IPS DF 19.7 (cell line): ENCODE results near the gene UBE2O.

Experiments
- DNase-seq: peaks from one replicate; pipeline ENCODE4 v3.0.0-alpha.2; 2013; ENCODE audit warnings: low read depth, low spot score

The UBE2O gene

DNA sequence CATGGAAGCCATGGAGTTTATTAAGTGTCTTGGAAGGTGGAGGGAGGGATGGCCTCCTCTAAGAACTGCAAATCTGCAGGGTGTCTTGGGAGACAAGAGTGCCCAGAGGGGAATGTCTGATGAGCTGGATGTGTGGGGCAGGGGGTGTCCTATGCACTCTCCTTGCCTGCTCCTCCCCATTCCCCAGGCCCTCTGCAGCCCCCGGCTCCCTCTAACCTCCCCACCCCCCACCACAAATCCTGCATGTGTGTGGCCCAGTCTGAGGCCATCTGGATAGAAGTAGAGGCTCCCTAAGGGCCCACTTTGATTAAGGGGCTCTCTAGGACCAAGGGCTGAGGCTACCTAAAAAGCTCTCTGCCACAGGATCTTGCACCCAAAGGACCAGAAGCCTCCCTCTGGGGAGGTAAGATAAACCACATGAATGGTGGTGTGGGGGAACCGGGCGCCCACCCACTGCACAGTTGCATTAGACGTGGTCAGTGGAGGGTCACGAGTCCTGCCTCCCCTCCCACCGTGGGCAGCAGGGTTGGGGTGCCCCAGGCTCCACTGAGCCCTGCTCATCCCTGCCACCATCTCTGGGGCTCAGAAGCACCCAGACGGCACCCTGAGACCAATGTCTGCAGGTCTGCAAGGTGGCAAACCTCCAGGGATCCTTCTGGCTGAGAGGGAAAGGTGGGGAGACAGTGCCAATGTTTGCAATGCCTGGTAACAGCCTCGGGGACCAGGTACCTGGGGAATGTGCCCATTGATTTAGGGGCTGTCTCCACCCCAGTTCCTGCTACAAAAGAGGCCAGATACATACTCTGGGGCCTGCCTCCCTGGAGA, 15.1 kb upstream of the UBE2O start:
- DNase-seq, result no peak

DNA sequence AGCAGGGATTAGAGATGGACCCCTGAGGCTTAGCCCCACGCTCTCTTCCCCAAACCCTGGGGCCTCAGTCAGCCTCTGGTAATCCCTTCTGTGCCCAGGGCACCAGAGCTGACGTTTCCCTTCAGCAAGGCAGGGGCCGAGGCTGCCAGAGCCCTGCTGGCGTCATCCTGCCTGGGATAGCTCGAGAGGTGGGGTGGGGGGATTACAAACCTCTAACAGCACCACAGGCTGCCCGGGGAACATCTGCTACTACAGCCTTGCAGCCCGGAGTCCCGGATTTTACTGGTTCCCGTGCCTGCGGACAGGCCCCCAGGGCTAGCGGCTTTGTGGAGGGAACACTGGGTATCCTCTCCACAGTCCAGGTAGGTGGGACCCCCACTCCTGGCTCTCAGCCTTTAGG, 14.4 kb upstream of the UBE2O start, which contains the start of gene AANAT:
Gene AANAT (plus strand): TSS at position 238 of the 400 bp plus-strand sequence. CDS start 1,144 bp downstream, outside the sequence.
- no peak for DNase-seq

DNA sequence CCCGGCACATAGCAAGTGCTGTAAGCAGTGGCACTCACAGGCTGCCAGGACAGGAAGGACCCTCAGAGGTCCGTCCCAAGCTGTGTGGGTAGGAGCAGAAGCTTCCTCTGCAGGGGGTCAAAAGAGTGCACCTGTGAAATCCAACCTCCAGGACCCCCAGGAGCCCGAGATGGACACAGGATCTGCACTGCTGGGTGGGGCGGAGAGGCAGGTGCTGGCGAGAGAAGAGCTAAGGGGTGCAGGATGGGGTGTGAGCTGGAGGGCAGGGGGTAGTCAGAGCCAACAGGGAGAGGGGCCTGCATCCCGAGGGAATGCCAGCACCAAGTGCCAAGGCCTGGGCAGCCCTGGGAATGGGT, 13.8 kb upstream of the UBE2O start:
- DNase-seq, result no peak

DNA sequence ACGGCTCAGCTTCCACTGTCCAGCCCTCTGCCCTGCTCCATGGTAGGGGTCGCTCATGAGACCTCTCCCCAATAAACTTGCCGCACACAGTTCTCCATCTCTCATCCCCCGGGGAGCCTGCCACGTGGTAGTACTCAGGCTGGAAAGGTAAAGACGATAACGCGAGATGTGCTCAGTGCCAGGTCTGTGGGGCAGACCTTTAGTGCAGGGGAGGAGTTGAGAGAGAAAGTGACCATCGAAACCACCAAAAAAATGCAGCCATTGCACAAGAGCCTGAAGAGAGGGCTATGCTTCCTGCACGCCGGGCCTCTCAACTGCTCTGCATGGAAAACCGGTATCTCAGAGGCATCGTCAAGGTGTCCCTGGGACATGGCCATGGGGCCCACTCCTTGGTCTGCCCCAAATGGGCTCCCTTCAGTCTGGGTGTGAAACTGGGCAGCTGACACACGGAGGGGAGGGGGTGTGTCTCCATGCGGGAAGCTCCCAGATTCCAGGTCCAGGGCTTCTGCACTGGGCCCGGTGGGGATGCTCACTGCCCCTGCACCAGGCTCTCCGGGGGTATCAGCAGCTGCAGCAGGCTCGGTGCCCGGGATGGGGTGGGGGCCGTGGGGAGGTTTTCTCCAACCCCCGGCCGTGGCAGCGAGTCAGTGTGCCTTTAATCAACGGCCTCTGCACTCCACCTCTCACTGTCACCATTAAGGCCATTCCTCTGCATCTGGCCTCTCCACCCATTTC, 9.8 kb upstream of the UBE2O start:
- no peak for DNase-seq

DNA sequence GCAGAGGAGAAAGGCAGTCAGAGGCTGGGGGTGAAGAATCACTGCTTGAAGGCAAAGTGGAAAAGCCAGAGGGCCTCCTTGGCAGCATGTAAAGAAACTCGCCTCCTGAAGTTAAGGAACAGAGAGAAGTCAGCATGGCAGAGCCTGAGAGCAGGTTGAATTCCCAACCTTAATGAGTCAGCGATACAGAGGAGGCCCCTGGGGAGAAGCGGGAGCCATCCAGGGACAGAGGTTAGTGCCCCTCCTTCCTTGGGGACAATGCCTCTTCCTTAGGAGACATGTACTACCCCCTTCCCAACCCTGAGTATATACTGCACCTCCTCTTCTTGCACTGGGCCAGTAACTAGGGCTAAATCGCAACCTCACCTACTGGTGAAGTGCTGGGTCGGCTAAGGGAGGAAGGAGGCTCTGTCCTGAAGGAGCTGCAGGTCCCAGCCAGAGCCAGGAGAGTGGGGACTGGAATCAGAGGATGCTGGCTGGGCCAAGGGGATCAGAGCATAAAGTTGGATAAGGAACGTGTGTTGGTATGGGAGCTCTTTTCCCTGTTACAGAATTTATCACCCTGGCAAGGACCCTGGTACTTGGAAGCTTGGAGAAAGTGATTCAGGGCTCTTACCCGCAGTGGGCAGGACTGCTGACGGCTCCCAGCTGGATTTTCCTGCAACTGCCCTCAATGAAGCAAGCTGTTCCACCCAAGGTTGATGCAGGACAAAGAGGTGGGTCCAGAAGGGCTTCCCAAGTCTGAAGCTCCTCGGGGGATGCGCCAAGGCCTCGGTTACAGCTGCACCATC, 9.0 kb upstream of the UBE2O start:
- DNase-seq, result no peak

DNA sequence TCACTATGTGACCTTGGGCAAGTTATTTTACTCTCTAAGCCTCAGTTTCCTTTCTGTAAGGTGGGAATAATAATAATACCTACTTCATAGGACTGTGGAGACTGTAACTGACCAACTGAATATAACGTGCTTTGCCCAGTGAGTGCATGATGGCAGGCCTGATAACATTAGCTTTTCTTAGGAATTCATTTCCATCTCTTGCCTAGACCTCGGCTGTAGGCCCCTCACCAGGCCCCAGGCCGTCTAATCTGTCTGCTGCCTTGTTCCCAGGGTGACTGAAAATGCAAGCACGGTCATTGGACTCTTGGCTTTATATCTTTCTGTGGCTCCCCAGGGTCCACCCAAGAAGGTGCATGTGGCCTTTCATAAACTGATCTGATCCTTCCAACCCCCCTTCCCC, 6.7 kb upstream of the UBE2O start:
- DNase-seq, result no peak

DNA sequence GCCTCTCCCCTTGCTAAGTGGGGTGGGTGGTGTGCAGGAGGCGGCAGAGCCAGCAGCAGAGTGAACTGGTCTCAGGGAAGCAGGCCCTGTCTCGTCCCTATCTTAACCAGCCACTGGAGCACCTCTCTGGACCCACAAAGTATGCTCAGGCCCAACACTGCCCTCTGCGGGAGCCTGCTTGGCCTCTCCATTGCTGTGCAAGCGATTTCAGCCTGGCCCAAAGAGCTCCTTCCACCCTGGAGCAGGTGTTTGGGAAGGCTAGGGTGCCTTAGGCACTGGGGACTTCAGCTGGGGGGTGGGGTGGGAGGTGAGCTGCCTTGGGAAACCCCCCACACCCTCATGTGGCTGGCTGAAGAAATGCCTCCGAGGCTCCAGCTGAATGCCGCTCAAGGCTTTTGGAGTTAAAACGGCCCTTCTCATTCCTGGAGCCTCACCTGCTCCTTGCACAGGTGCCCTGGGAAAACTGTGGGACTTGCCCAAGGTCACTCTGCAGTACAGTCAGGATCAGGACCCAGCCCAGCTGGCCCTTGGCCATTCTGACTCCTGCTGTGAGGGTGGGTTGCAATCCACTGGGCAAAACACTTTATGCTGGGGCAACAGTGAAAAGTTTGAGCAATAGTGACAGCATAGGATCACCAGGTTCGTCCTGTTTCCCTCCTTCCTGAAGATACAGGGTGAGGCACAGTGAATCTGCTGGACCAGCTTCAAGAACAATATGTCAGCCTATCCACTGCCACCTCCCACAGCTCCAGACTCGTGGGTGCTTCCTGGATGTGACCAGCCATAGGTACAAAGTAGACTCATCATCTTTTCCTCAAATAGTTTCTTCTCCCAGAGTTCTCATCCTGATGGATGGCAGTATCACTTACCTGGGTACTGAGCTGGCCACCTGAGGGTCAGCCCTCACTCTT, 5.9 kb upstream of the UBE2O start:
- DNase-seq, result no peak

DNA sequence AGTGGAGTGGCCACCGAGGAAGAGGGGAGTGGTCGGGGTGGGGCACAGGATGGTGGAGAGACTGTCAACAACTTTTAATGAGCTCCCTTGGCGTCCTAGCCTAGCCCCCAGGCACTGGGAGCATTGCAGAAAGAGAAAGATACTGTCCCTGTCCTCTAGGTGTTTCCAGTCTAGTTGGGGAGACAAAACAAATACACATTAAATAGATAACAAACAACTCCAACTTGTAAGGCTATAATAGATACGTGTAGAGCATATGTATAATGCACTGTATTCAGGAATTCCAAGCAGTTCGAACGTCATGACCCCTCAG, 435 bp upstream of the UBE2O start:
- DNase-seq, result no peak

DNA sequence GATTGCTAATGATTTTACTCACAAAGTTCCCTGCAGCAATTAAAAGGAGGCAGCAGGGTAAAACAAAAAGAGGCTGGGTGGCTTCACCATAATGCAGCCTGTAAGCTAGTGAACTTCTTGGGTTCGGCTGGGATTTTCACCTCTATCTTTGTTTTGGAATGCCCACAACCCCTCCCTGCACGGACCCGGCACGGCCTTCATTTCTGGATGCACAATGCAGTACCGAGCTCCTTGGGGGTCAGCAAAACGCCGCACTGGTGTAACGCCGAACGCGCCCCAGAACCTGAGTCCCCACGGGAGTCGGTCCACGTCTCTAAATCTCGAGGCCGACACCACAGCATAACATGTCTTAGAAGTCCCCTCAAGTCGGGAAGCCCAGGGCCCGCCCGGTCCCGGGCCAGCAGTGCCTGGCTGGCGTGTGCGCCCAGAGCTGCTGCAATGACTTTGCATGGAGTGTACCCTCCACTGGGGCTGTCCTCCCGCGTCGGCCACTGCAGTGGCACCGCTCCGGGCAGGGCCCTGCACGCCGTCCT, 759 bp downstream of the UBE2O start:
- DNase-seq, result no peak

DNA sequence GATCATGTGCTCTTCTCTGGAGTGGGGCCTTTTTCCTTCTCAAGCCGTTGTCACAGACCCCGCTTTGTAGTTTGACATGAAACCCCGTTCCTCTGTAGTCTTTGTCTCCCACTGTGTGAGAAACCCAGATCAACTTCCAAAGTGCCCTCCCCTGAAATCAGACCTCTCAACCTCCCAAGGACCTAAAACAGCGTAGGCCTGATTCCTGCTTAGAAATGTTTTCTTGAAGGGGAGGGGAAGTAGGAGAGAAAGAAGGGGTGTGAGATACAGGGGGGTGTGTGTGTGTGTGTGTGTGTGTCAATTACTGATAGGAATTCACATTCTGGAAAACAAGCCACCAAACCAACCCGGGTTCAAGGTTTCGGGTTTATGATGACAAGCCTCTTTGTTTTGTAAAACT, 1.4 kb downstream of the UBE2O start:
- DNase-seq, result no peak

DNA sequence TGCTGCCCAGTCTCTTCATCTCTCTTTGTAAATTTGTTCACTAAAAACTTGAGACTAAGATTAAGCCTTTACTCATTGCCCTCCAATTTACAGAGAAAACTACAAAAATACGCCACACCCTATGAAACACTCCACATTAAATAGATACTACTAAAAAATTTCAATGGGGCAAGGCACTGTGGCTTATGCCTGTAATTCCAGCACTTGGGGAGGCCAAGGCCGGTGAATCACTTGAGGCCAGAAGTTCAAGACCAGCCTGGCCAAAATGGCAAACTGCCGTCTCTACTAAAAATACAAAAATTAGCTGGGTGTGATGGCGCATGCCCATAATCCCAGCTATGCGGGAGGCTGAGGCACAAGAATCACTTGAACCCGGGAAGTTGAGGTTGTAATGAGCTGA, 3.8 kb downstream of the UBE2O start:
- no peak for DNase-seq

DNA sequence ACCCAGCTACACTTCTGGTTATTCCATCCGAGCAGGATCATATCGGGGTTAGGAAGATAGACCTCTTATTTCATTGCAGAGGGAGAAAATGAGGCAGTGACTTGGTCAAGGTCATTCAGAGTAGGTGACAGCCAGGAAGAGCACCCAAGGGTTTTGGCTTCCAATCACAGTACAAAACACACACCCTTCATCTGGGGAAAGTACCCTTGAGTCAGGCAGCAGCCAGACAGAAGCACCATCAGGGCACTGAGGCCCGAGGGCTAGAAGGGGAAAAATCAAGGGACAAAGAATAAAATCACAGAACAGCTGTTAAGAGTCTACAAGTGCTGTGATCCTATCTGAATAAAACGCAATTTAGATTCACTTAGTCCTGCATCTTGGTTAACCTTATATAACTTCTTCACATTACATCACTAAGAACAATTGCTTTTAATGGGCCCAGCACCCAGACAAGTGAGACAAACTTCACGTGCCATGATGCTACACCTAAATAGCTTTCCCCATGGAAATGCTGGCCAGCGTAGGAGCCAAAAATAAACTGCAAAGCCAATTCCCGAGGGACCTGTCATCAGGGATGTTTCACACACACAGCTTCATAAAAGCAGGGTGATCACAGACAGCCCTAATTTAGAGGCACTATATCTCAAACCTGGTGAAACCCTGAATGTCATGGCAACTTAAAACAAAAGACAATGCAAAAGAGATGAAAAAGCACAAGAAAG, 4.9 kb downstream of the UBE2O start:
- no peak for DNase-seq

DNA sequence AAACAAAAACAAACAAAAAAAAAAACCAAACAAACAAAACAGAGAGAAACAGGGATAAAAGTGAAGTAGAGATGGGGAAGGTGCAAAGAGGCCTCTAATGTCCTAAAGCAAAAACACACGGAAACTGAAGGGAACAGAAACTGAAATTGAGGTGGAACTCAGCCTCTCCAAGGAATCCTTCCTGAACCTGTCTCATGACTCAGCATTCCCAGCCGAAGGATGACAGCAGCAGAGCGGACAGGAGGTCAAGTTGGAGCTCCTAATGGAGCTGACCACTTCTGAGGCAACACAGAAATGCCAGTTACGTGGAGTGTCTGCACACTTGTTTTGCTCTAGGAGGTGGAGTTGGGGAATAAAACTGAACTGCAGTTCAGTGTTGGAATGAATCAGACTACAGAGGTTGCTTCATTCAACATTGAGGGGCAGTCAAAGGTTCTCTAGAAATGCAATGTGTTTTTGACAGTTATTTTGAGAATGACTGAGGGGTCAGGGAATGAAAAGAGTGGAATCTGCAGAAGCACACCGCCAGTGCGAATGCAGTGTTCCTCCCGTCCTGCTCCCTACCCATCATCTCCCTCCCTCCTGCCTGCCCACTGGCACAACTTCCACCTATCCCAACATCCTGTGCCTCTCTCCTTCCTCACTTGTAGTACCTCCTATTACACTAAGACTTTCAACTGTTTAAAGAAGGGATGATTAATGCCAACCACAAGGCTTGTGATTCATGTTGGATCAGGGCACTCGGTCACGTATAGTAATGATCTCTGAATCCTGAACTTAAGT, 6.3 kb downstream of the UBE2O start:
- no peak for DNase-seq

DNA sequence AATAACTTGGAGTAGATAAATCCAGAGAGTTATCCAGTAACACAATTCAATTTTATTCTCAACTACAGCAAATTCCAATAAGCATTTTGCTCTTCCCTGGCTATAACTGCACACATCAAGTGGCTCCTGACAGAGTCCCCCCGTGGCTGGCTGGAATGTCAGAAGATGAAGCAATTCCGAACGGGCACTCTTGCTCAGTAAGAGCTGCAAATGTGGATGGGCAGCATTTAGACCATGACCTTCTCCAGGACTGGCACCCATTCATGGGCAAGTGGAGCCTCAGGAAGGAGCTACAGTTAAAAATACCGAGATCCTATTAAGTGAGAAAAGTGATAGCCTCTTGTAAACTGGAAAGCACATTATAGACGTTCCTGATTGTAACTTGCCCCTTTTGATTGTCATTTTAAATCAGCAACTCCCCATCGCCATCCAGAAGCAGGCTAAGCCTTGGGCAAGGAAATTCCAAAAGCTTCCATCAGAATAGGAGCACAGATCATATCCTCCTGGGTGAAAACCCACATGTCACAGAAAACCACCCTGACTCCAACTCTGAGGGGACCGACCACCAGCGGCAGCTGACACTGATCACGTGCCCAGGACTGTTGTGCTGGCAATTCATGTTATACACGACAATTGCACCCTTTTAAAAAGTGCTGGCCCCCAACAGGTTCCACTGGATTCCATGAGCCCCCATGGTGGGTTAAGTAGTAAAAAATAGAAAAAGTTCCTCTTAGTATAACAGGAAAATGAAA, 7.1 kb downstream of the UBE2O start:
- no peak for DNase-seq

DNA sequence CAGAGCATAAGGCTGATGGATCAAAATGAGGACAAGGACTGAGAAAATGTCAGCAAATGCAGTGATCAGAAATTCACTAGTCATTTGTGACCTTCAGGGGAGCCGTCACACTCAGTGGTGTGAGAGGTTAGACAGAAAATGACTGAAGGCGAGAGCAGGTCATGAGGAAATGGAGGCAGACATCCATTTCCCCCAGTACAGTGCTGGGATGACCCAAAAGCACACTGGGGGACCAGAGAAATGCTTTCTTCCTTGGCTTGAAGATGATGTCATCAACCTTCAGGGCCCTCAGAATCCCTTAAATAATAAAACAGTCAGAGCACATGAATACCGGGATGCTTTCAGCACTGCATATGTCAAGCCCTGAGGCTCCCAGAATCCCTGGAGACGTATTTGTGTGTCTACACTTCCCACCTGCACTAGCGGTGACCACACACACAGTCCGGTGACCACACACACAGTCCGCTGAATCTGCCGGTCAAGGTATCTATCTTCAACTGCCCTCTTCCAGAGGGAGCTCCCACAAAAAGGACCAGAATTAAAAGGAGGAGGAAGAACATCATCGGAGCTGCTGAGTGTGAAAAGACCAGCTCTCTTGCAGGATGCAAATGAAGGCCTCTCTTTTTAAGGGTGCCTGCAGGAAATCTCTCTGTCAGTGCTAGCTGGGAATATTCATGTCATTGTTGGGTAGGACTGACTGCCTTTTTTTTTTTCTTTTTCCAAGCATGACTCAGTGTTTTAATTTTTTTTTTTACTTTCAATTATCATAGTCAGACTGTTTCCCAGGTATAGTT, 8.2 kb downstream of the UBE2O start:
- peak; percentile 60 for DNase-seq

DNA sequence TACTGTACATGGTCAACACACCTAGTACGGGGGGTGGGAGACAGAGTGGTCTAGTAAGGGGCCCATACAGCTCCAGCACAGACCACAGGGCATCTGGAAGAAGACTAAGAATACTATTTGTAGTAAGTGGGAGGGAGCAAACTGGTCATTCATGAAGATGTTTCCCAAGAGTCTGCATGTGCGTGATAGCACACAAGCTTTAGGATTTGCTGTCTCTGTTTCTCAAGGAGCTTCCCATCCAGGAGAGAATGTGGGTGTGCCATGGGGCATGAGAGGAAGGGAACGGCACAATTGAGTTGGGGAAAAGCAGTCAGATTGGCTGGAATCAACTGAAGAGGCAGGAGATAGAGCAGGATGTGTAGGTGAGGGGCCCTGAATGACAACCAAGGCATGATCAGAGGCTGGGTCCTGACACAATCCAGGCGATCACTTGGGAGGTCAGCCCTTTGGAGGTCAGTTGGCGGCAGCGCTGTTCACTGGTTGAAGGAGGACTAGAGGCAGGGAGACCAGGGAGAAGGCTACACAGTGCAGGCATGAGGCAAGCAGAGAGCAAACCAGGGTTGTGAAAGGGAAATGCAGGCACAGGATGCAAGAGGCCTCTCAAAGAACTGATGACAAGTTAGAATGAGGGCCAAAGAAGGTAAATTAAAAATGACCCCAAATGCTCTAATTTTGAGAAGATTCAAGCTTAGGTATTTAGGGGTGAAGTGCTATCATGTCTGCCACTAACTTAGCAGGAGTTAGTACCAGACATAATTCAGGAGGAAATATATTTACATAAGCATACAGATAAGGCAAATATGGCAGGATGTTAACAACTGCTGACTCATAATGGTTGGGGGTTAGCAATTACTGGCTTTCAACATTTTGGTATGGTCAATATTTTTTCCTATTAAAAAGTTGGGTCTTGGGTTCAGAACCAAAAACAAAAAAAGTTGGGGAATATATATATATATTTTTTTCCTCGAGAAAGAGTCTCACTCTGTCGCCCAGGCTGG, 10.3 kb downstream of the UBE2O start:
- DNase-seq, result no peak
